Thyroid gland (tissue), 4 donors: ENCODE results near the gene RHOBTB1.

ENCODE experiments used
- POLR2A ChIP-seq, 2 donors: fragments of 450-650 bp; IDR thresholded peaks; one replicate each; pipeline ENCODE4 v1.6.1; 2017; ENCODE audit warnings: antibody characterized with exemption in 2 of 2, mild to moderate bottlenecking in 2 of 2, moderate library complexity in 1 of 2
- TF ChIP-seq, protein P1 (sequence below), 6 experiments: fragments of 200-600 bp in 3 of 6; fragments of 450-650 bp in 3 of 6; sonication (generic) in 3 of 6; IDR thresholded peaks; one replicate each; pipeline ENCODE4 v1.5.1; 2016 to 2019; ENCODE audit warnings: antibody characterized with exemption in 6 of 6, mild to moderate bottlenecking in 2 of 6, inconsistent platforms in 1 of 6, moderate library complexity in 1 of 6

- TF ChIP-seq, protein P1, sequence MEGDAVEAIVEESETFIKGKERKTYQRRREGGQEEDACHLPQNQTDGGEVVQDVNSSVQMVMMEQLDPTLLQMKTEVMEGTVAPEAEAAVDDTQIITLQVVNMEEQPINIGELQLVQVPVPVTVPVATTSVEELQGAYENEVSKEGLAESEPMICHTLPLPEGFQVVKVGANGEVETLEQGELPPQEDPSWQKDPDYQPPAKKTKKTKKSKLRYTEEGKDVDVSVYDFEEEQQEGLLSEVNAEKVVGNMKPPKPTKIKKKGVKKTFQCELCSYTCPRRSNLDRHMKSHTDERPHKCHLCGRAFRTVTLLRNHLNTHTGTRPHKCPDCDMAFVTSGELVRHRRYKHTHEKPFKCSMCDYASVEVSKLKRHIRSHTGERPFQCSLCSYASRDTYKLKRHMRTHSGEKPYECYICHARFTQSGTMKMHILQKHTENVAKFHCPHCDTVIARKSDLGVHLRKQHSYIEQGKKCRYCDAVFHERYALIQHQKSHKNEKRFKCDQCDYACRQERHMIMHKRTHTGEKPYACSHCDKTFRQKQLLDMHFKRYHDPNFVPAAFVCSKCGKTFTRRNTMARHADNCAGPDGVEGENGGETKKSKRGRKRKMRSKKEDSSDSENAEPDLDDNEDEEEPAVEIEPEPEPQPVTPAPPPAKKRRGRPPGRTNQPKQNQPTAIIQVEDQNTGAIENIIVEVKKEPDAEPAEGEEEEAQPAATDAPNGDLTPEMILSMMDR (IDR thresholded peaks at IDR 0.05): no peak
- TF ChIP-seq POLR2A (IDR thresholded peaks at IDR 0.05): no peak
Observed at GRCh38 chr10:60863796-60864195, 80.2 kb downstream of the RHOBTB1 start.
